Stimulated activated CD4-positive, alpha-beta T cell treated with anti-CD3 and anti-CD28 coated beads, Interleukin-15, amount 100 ng/mL, for 48 hours (primary cell): ENCODE results near the gene ITPRIP.

Source experiments
- DNase-seq, 2 donors: peaks; one replicate each; pipeline ENCODE4 v3.0.0-alpha.2; 2020; ENCODE audit warnings: low read depth in 2 of 2

ITPRIP gene

GRCh38 chr10:104326991-104327610 lies 11.2 kb downstream of the ITPRIP start:
- no peak for DNase-seq

- no peak for DNase-seq
Observed at GRCh38 chr10:104325436-104326435, 12.5 kb downstream of the ITPRIP start.

- DNase-seq, result no peak
Observed at GRCh38 chr10:104324931-104325330, 13.3 kb downstream of the ITPRIP start.

GRCh38 chr10:104324221-104324686 lies 14.0 kb downstream of the ITPRIP start:
- no peak for DNase-seq

- DNase-seq, result no peak
Observed at GRCh38 chr10:104323760-104324201, 14.5 kb downstream of the ITPRIP start.

- no peak for DNase-seq
Observed at GRCh38 chr10:104323085-104323484, 15.2 kb downstream of the ITPRIP start.

- DNase-seq, result no peak
Observed at GRCh38 chr10:104322416-104322782, 15.9 kb downstream of the ITPRIP start.

GRCh38 chr10:104321725-104322415 lies 16.4 kb downstream of the ITPRIP start:
- no peak for DNase-seq

GRCh38 chr10:104321226-104321625 lies 17.0 kb downstream of the ITPRIP start:
- DNase-seq, result no peak

- DNase-seq, result no peak
Observed at GRCh38 chr10:104318810-104319741, 19.2 kb downstream of the ITPRIP start.

- no peak for DNase-seq
Observed at GRCh38 chr10:104318326-104318725, 19.9 kb downstream of the ITPRIP start.

GRCh38 chr10:104317726-104318299 lies 20.5 kb downstream of the ITPRIP start:
- DNase-seq, result no peak

- DNase-seq, result no peak
Observed at GRCh38 chr10:104317269-104317710, 21.0 kb downstream of the ITPRIP start.

GRCh38 chr10:104316321-104317099 lies 21.8 kb downstream of the ITPRIP start:
- DNase-seq, result no peak

- DNase-seq, result no peak
Observed at GRCh38 chr10:104315486-104315921, 22.8 kb downstream of the ITPRIP start.

- no peak for DNase-seq
Observed at GRCh38 chr10:104314591-104315485, 23.4 kb downstream of the ITPRIP start.

GRCh38 chr10:104311184-104311720 lies 27.0 kb downstream of the ITPRIP start:
- DNase-seq, result no peak
